ENCODE results near the gene SEMA4B.

GRCh38 chr15:90205886-90206285 lies 4.8 kb downstream of the SEMA4B start:
- TF ChIP-seq CTCF (IDR thresholded peaks at IDR 0.05; ENCODE audit: insufficient read depth, low read length, poor library complexity, severe bottlenecking): no peak
- no peak for TF ChIP-seq EZH2phosphoT487 (conservative IDR thresholded peaks at IDR 0.05; ENCODE audit: low read length)
